HCT116 (cell line): ENCODE data around the gene BCL11B. TPM values are rescaled to one million over a fixed set of nuclear protein-coding genes. Genes with fewer than 3 reads are reported as not detected.

Experiments used
- ATAC-seq: fragments of 200-7000 bp; cut with Tn5 transposase; 2 replicates; pipeline ENCODE4 v1.9.1; 2020; ENCODE audit warnings: mild to moderate bottlenecking, moderate library complexity
- BruUV-seq: library from RNA; stranded (reverse); fragments of 400-500 nt; replicated peaks from 2 replicates; lab custom pipeline; 2021; lab: Mats Ljungman, UMichigan
- CTCF ChIA-PET: fragments of 300-600 bp; sonication (Branson Sonifier 250); formaldehyde crosslinking; loops from one replicate; lab custom pipeline; 2021; ENCODE audit warnings: antibody characterized with exemption; lab: Charles Lee
- POLR2A ChIA-PET: fragments of 300-600, 350-600 bp; sonication (Branson Sonifier 250); formaldehyde crosslinking; loops from one replicate; lab custom pipeline; 2021; ENCODE audit warnings: antibody characterized with exemption; lab: Charles Lee
- RAD21 ChIA-PET, 2 experiments: fragments of 300-600 bp; sonication (Branson Sonifier 250); formaldehyde crosslinking; loops; one replicate each; lab custom pipeline; 2023; ENCODE audit warnings: low total read pairs in 2 of 2; ENCODE audit not compliant: uncharacterized antibody in 2 of 2, unreplicated experiment in 2 of 2, low non-redundant PET in 1 of 2; lab: Charles Lee
- DNase-seq: peaks from one replicate; pipeline ENCODE4 v3.0.0-alpha.2; 2010; ENCODE audit warnings: low read depth, low spot score
- H2AFZ ChIP-seq: fragments of 200-600 bp; shearing (Covaris generic), sonication (generic); 2 replicates; pipeline ENCODE4 v1.6.1; 2017; ENCODE audit warnings: low read depth, mixed run types, mixed read lengths, antibody characterized with exemption, low read length; ENCODE audit not compliant: poor library complexity, severe bottlenecking
- H3K27ac ChIP-seq: 2 replicates; pipeline ENCODE4 v1.5.1; 2012; ENCODE audit warnings: low read depth, low read length
- H3K27me3 ChIP-seq: fragments of 200-600 bp; sonication (generic); 2 replicates; pipeline ENCODE4 v1.6.1; 2016; ENCODE audit warnings: mixed run types, low read length, mixed read lengths; ENCODE audit not compliant: insufficient read depth
- H3K36me3 ChIP-seq, 2 experiments: fragments of 200-500 bp in 1 of 2; fragments of 200-600 bp in 1 of 2; sonication (Bioruptor generic) in 1 of 2; sonication (generic) in 1 of 2; 2 replicates each; pipeline versions ENCODE4 v1.5.1 to v1.6.1; 2014 to 2016; ENCODE audit warnings: low read length in 2 of 2, inconsistent platforms in 1 of 2, mixed read lengths in 1 of 2, mixed run types in 1 of 2; ENCODE audit not compliant: insufficient read depth in 2 of 2, control insufficient read depth in 1 of 2
- H3K4me1 ChIP-seq, 2 experiments: fragments of 200-600 bp in 1 of 2; sonication (generic) in 1 of 2; 2 replicates each; pipeline versions ENCODE4 v1.5.1 to v1.6.1; 2012 to 2017; ENCODE audit warnings: low read length in 2 of 2, inconsistent platforms in 1 of 2, mild to moderate bottlenecking in 1 of 2, mixed read lengths in 1 of 2, mixed run types in 1 of 2, moderate library complexity in 1 of 2; ENCODE audit not compliant: insufficient read depth in 2 of 2, control insufficient read depth in 1 of 2
- H3K4me2 ChIP-seq: fragments of 200-600 bp; sonication (generic); 2 replicates; pipeline ENCODE4 v1.6.1; 2017; ENCODE audit warnings: mixed run types, low read length, mixed read lengths
- H3K4me3 ChIP-seq, 2 experiments: fragments of 200-600 bp in 1 of 2; sonication (generic) in 1 of 2; replicated peaks in 1 of 2; 2 replicates each; pipeline ENCODE4 v1.5.1; 2011 to 2016; ENCODE audit warnings: low read length in 2 of 2, control low read depth in 1 of 2, low read depth in 1 of 2, mild to moderate bottlenecking in 1 of 2, mixed read lengths in 1 of 2, mixed run types in 1 of 2
- H3K79me2 ChIP-seq: fragments of 200-600 bp; sonication (generic); 2 replicates; pipeline ENCODE4 v1.6.1; 2017; ENCODE audit warnings: mild to moderate bottlenecking, mixed run types, low read length, moderate library complexity, mixed read lengths; ENCODE audit not compliant: insufficient read depth
- H3K9ac ChIP-seq: fragments of 200-600 bp; sonication (generic); 2 replicates; pipeline ENCODE4 v1.6.1; 2016; ENCODE audit warnings: low read length, mixed read lengths
- H3K9me2 ChIP-seq: fragments of 200-600 bp; sonication (generic), shearing (Covaris generic); 2 replicates; pipeline ENCODE4 v1.6.1; 2017; ENCODE audit warnings: mixed run types, mild to moderate bottlenecking, moderate library complexity; ENCODE audit not compliant: insufficient read depth
- H3K9me3 ChIP-seq, 2 experiments: fragments of 200-500 bp in 1 of 2; fragments of 200-600 bp in 1 of 2; sonication (Bioruptor generic) in 1 of 2; sonication (generic) in 1 of 2; 2 replicates each; pipeline ENCODE4 v1.6.1; 2014 to 2017; ENCODE audit warnings: low read length in 2 of 2, mixed read lengths in 2 of 2, inconsistent platforms in 1 of 2, low read depth in 1 of 2, mild to moderate bottlenecking in 1 of 2, mixed run types in 1 of 2, moderate library complexity in 1 of 2; ENCODE audit not compliant: control insufficient read depth in 1 of 2, insufficient read depth in 1 of 2
- H4K20me1 ChIP-seq: fragments of 200-600 bp; sonication (generic), shearing (Covaris generic); 2 replicates; pipeline ENCODE4 v1.6.1; 2017; ENCODE audit warnings: mixed run types, mild to moderate bottlenecking, moderate library complexity; ENCODE audit not compliant: insufficient read depth
- CTCF ChIP-seq, 3 experiments: fragments of 200-600 bp in 1 of 3; sonication (generic) in 1 of 3; IDR thresholded peaks in 2 of 3; conservative IDR thresholded peaks in 1 of 3; 2 replicates each; pipeline ENCODE4 v1.5.1; 2012 to 2017; ENCODE audit warnings: low read depth in 2 of 3, low read length in 2 of 3, antibody characterized with exemption in 1 of 3, borderline replicate concordance in 1 of 3, control low read depth in 1 of 3, mild to moderate bottlenecking in 1 of 3, mixed read lengths in 1 of 3, mixed run types in 1 of 3, moderate library complexity in 1 of 3; ENCODE audit not compliant: insufficient read depth in 1 of 3
- EGR1 ChIP-seq: IDR thresholded peaks from 2 replicates; pipeline ENCODE4 v1.6.1; 2012; ENCODE audit warnings: low read depth
- FOSL1 ChIP-seq: IDR thresholded peaks from 2 replicates; pipeline ENCODE4 v1.6.1; 2012; ENCODE audit warnings: low read depth
- POLR2A ChIP-seq: IDR thresholded peaks from 2 replicates; pipeline ENCODE4 v1.7.0; 2011; ENCODE audit warnings: borderline replicate concordance; ENCODE audit not compliant: insufficient read depth, insufficient read length; ENCODE audit errors: extremely low read depth
- SRF ChIP-seq: IDR thresholded peaks from 2 replicates; pipeline ENCODE4 v1.6.1; 2012; ENCODE audit warnings: low read depth
- intact Hi-C: fragments of 100-400 bp; cut with micrococcal nuclease; formaldehyde crosslinking; loops from 2 replicates; pipeline ENCODE4 v1.10.0; 2022
- total RNA-seq: library from RNA; stranded (reverse); gene quantifications from one replicate; pipeline ENCODE4 v1.2.1, GENCODE V29; 2021; ENCODE audit not compliant: unreplicated experiment
- TF ChIP-seq, protein P1 (sequence below): IDR thresholded peaks from 2 replicates; pipeline ENCODE4 v1.6.1; 2012

The BCL11B gene
- total RNA-seq, 1 experiment from 2014 or later, result 1.1 TPM

GRCh38 chr14:99267837-99268781, 3.9 kb downstream of the BCL11B start:
- intact Hi-C loops, result no loop called here
- Histone ChIP-seq H3K36me3 (no peaks in the 10 kb centered on the region), H3K27me3 (peaks cover 2% of the 10 kb centered on the region; the same call in 1 of the 2 replicates), H3K4me2 (no peak overlapping the region), H4K20me1 (no peaks in the 10 kb centered on the region), H3K9me2 (no peaks in the 10 kb centered on the region), H3K9ac (no peak overlapping the region), H3K79me2 (no peaks in the 10 kb centered on the region), H2AFZ (no peak overlapping the region), H3K4me3 (no peak overlapping the region), H3K9me3 (no peaks in the 10 kb centered on the region), H3K27ac (no peak overlapping the region), H3K4me1 (peaks cover 11 to 22% of the 10 kb centered on the region in 2 experiments; a peak in 3 of 4 replicates)
- POLR2A ChIA-PET, result no interaction called here
- no peak for DNase-seq
- CTCF ChIA-PET, result interaction anchor here (0.6 to 1.3 kb wide), 2 partner anchors 148 to 437 kb away, joined by 3 read pairs; no protein-coding TSS in a partner anchor
- no peak for ATAC-seq
- no TSS peak for BruUV-seq
- RAD21 ChIA-PET, result no interaction called here
- TF ChIP-seq SRF (no peak), EGR1 (no peak), CTCF (IDR thresholded peaks at IDR 0.05 in 2 of 3, conservative IDR thresholded peaks at IDR 0.05 in 1 of 3; ENCODE audit: borderline replicate concordance in 1 of 3, insufficient read depth in 1 of 3, low read depth in 2 of 3, low read length in 2 of 3) (no peak), POLR2A (no peak), FOSL1 (no peak)
- TF ChIP-seq, protein P1, sequence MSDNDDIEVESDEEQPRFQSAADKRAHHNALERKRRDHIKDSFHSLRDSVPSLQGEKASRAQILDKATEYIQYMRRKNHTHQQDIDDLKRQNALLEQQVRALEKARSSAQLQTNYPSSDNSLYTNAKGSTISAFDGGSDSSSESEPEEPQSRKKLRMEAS, result no peak
